Neuronal stem cell (in vitro differentiated cells): Measurements from ENCODE around the gene EN2.

ENCODE experiments used
- DNase-seq: peaks from one replicate; pipeline ENCODE4 v3.0.0-alpha.2; 2013; ENCODE audit warnings: low spot score
- H2AFZ ChIP-seq: one replicate; pipeline ENCODE4 v1.6.1; 2013; ENCODE audit warnings: mild to moderate bottlenecking, low read length, inconsistent platforms
- H2AK5ac ChIP-seq: 2 replicates; pipeline ENCODE4 v1.6.1; 2013; ENCODE audit warnings: low read depth, mild to moderate bottlenecking, inconsistent platforms, low read length, moderate library complexity, mixed read lengths
- H2BK120ac ChIP-seq: 2 replicates; pipeline ENCODE4 v1.6.1; 2013; ENCODE audit warnings: low read depth, mild to moderate bottlenecking, inconsistent platforms, low read length, moderate library complexity, mixed read lengths
- H2BK12ac ChIP-seq: one replicate; pipeline ENCODE4 v1.6.1; 2013; ENCODE audit warnings: low read length, inconsistent platforms
- H2BK15ac ChIP-seq: 2 replicates; pipeline ENCODE4 v1.6.1; 2013; ENCODE audit warnings: mild to moderate bottlenecking, low read length, inconsistent platforms, mixed read lengths
- H2BK5ac ChIP-seq: one replicate; pipeline ENCODE4 v1.6.1; 2013; ENCODE audit warnings: inconsistent platforms, mild to moderate bottlenecking, low read length, moderate library complexity
- H3K14ac ChIP-seq: one replicate; pipeline ENCODE4 v1.6.1; 2013; ENCODE audit warnings: low read length, inconsistent platforms
- H3K18ac ChIP-seq: 2 replicates; pipeline ENCODE4 v1.6.1; 2013; ENCODE audit warnings: low read length, inconsistent platforms
- H3K23ac ChIP-seq: 2 replicates; pipeline ENCODE4 v1.6.1; 2013; ENCODE audit warnings: low read depth, mild to moderate bottlenecking, mixed read lengths, low read length, inconsistent platforms; ENCODE audit not compliant: poor library complexity
- H3K27ac ChIP-seq: replicated peaks from 3 replicates; pipeline ENCODE4 v1.5.1; 2013; ENCODE audit warnings: low read length, inconsistent platforms
- H3K27me3 ChIP-seq, 3 experiments: 2 replicates each; pipeline ENCODE4 v1.6.1; 2013; ENCODE audit warnings: low read length in 3 of 3, mild to moderate bottlenecking in 2 of 3, inconsistent platforms in 1 of 3, low read depth in 1 of 3, mixed read lengths in 1 of 3, moderate library complexity in 1 of 3; ENCODE audit not compliant: control insufficient read depth in 3 of 3, insufficient read depth in 3 of 3
- H3K36me3 ChIP-seq, 2 donors: replicated peaks in 1 of 2; 2 replicates each; pipeline ENCODE4 v1.6.1; 2013; ENCODE audit warnings: low read length in 2 of 2; ENCODE audit not compliant: control insufficient read depth in 2 of 2, insufficient read depth in 2 of 2
- H3K4ac ChIP-seq: 2 replicates; pipeline ENCODE4 v1.6.1; 2013; ENCODE audit warnings: inconsistent platforms, mild to moderate bottlenecking, low read length, moderate library complexity
- H3K4me1 ChIP-seq, 2 donors: 1 replicate in 1 of 2; 2 replicates in 1 of 2; pipeline ENCODE4 v1.6.1; 2013; ENCODE audit warnings: low read length in 2 of 2, low read depth in 1 of 2; ENCODE audit not compliant: control insufficient read depth in 2 of 2, insufficient read depth in 1 of 2
- H3K4me2 ChIP-seq: one replicate; pipeline ENCODE4 v1.6.1; 2013; ENCODE audit warnings: mild to moderate bottlenecking, low read length, inconsistent platforms; ENCODE audit not compliant: insufficient read depth, poor library complexity, severe bottlenecking
- H3K4me3 ChIP-seq, 2 donors: 2 replicates each; pipeline ENCODE4 v1.5.1; 2013; ENCODE audit warnings: low read length in 2 of 2, mild to moderate bottlenecking in 2 of 2, inconsistent platforms in 1 of 2, moderate library complexity in 1 of 2
- H3K79me1 ChIP-seq: one replicate; pipeline ENCODE4 v1.6.1; 2013; ENCODE audit warnings: low read depth, mild to moderate bottlenecking, inconsistent platforms, low read length, moderate library complexity
- H3K9ac ChIP-seq: one replicate; pipeline ENCODE4 v1.6.1; 2013; ENCODE audit warnings: mild to moderate bottlenecking, low read depth, low read length, inconsistent platforms; ENCODE audit not compliant: poor library complexity
- H3K9me3 ChIP-seq, 2 donors: replicated peaks in 1 of 2; 2 replicates each; pipeline versions ENCODE3 to v1.6.1; 2013; ENCODE audit warnings: low read length in 2 of 2, mild to moderate bottlenecking in 2 of 2, inconsistent platforms in 1 of 2, low read depth in 1 of 2, mixed read lengths in 1 of 2, moderate library complexity in 1 of 2; ENCODE audit not compliant: control insufficient read depth in 2 of 2, insufficient read depth in 1 of 2
- H4K8ac ChIP-seq: one replicate; pipeline ENCODE4 v1.6.1; 2013; ENCODE audit warnings: low read depth, mild to moderate bottlenecking, inconsistent platforms, low read length, moderate library complexity
- H4K91ac ChIP-seq: one replicate; pipeline ENCODE4 v1.6.1; 2013; ENCODE audit warnings: low read length, low read depth, mild to moderate bottlenecking, inconsistent platforms; ENCODE audit not compliant: poor library complexity
- WGBS, 2 donors: extraction: QIAGEN DNeasy Blood & Tissue Kit; methylation state at CpG; one replicate each; pipeline ENCODE4 v1.1.7; 2013; ENCODE audit warnings: missing lambda C conversion rate in 2 of 2, mixed read lengths in 1 of 2; ENCODE audit not compliant: insufficient read length in 2 of 2, insufficient replicate concordance in 1 of 2; ENCODE audit errors: extremely low coverage in 2 of 2; 5-methylcytosine and 5-hydroxymethylcytosine counted together

EN2 gene

GRCh38 chr7:155489862-155490696 is 32.1 kb downstream of the EN2 start:
- Histone ChIP-seq H3K4me3 (peak overlapping the region; percentile 9 to 62), H2AFZ (peak overlapping the region; percentile 78), H3K27me3 (peaks cover 0 to 25% (median 0%) of the 10 kb centered on the region in 3 experiments), H2BK120ac (peak overlapping the region; percentile 21), H3K9ac (peak overlapping the region; percentile 38), H2BK5ac (peak overlapping the region; percentile 35), H4K8ac (no peak overlapping the region), H4K91ac (peak overlapping the region; percentile 19), H3K79me1 (no peaks in the 10 kb centered on the region), H3K9me3 (no peaks in the 10 kb centered on the region), H3K27ac (peak overlapping the region; percentile 28), H3K18ac (peak overlapping the region; percentile 92), H3K14ac (peak overlapping the region; percentile 5), H2BK15ac (peak overlapping the region; percentile 30), H3K4me1 (peaks cover 17 to 39% of the 10 kb centered on the region in 2 donors), H3K36me3 (peaks cover 0 to 23% of the 10 kb centered on the region in 2 donors), H2AK5ac (peak overlapping the region; percentile 98), H3K23ac (peak overlapping the region; percentile 26), H3K4ac (no peak overlapping the region), H3K4me2 (peak overlapping the region; percentile 43), H2BK12ac (peak overlapping the region; percentile 91)
- no peak for DNase-seq
- WGBS, 2 donors = no CpG with 5 or more reads among the region's 32 CpGs

GRCh38 chr7:155490697-155491628 is 33.0 kb downstream of the EN2 start:
- H2BK15ac ChIP-seq = no peak overlapping the region
- peak overlapping the region in 1 of 2 donors; percentile 62 for H3K4me3 ChIP-seq
- no peak for DNase-seq
- peak overlapping the region; percentile 28 for H3K27ac ChIP-seq
- peak overlapping the region; percentile 82 for H2BK12ac ChIP-seq
- H2BK120ac ChIP-seq = peak overlapping the region; percentile 88
- H3K79me1 ChIP-seq = no peaks in the 10 kb centered on the region
- H2AK5ac ChIP-seq = no peak overlapping the region
- H4K8ac ChIP-seq = peak overlapping the region; percentile 84
- WGBS, 2 donors = no CpG with 5 or more reads among the region's 47 CpGs
- H3K27me3 ChIP-seq = peaks cover 0 to 28% (median 0%) of the 10 kb centered on the region in 3 experiments
- peak overlapping the region; percentile 48 for H3K23ac ChIP-seq
- no peak overlapping the region for H3K9ac ChIP-seq
- no peak overlapping the region for H4K91ac ChIP-seq
- peak overlapping the region; percentile 78 for H2AFZ ChIP-seq
- peaks cover 0 to 29% of the 10 kb centered on the region in 2 donors for H3K36me3 ChIP-seq
- H3K4me2 ChIP-seq = peak overlapping the region; percentile 43
- peaks cover 17 to 41% of the 10 kb centered on the region in 2 donors for H3K4me1 ChIP-seq
- H2BK5ac ChIP-seq = peak overlapping the region; percentile 83
- H3K9me3 ChIP-seq = no peaks in the 10 kb centered on the region
- H3K4ac ChIP-seq = peak overlapping the region; percentile 68
- no peak overlapping the region for H3K14ac ChIP-seq
- peak overlapping the region; percentile 91 for H3K18ac ChIP-seq

- Histone ChIP-seq H3K4me2 (no peak overlapping the region), H2BK15ac (no peak overlapping the region), H2BK120ac (no peak overlapping the region), H4K8ac (no peak overlapping the region), H3K9ac (peak overlapping the region; percentile 10), H3K4me1 (peaks cover 17 to 43% of the 10 kb centered on the region in 2 donors), H3K27ac (no peak overlapping the region), H3K14ac (no peak overlapping the region), H2AFZ (peak overlapping the region; percentile 78), H2AK5ac (peak overlapping the region; percentile 31), H3K23ac (no peak overlapping the region), H4K91ac (no peak overlapping the region), H2BK12ac (no peak overlapping the region), H3K9me3 (no peaks in the 10 kb centered on the region), H3K36me3 (peaks cover 0 to 31% of the 10 kb centered on the region in 2 donors), H3K79me1 (no peaks in the 10 kb centered on the region), H3K27me3 (peaks cover 0 to 28% (median 0%) of the 10 kb centered on the region in 3 experiments), H3K18ac (peak overlapping the region; percentile 81), H2BK5ac (peak overlapping the region; percentile 83), H3K4me3 (peak overlapping the region in 1 of 2 donors; percentile 62), H3K4ac (no peak overlapping the region)
- DNase-seq = no peak
- no CpG with 5 or more reads among the region's 11 CpGs for WGBS, 2 donors
These were observed 33.9 kb downstream of the EN2 start for GRCh38 chr7:155491812-155492211.
